Measurements from ENCODE around the gene MGMT. TPM values are rescaled to one million over a fixed set of nuclear protein-coding genes. Genes with fewer than 3 reads are reported as not detected.

MGMT gene
- total RNA-seq (2013): 17.7 TPM
- 10 to 100 TPM in 2 of 3 donors, 1 to 10 TPM in 1; 9.5 to 23.5 (median 17.5) TPM for polyA plus RNA-seq
- 7.9 and 10.2 TPM in 2 replicates for polyA minus RNA-seq
- 1.2 to 9.1 (median 7.3) reads per million in 11 experiments for total RNA-seq

DNA sequence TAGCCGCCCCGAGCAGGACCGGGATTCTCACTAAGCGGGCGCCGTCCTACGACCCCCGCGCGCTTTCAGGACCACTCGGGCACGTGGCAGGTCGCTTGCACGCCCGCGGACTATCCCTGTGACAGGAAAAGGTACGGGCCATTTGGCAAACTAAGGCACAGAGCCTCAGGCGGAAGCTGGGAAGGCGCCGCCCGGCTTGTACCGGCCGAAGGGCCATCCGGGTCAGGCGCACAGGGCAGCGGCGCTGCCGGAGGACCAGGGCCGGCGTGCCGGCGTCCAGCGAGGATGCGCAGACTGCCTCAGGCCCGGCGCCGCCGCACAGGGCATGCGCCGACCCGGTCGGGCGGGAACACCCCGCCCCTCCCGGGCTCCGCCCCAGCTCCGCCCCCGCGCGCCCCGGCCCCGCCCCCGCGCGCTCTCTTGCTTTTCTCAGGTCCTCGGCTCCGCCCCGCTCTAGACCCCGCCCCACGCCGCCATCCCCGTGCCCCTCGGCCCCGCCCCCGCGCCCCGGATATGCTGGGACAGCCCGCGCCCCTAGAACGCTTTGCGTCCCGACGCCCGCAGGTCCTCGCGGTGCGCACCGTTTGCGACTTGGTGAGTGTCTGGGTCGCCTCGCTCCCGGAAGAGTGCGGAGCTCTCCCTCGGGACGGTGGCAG is at the start of gene MGMT:
TSS of gene MGMT (plus strand) at position 539 of the 656 bp plus-strand sequence.
- DNase-seq: peak; percentile 82 to 87 (median 86)
- WGBS (ENCODE audit: insufficient coverage): 1% methylated on average over 85 of the region's 85 CpGs
- Histone ChIP-seq H3K36me3 (replicated peaks in 1 of 2; ENCODE audit: control insufficient read depth in 1 of 2, insufficient read depth in 2 of 2, low read length in 2 of 2) (peaks cover 0 to 10% of the 10 kb centered on the region in 2 donors), H3K27me3 (ENCODE audit: control insufficient read depth in 2 of 2, insufficient read depth in 2 of 2, low read length in 2 of 2) (no peaks in the 10 kb centered on the region), H3K9me3 (replicated peaks in 1 of 2; ENCODE audit: control insufficient read depth in 1 of 2, insufficient read depth in 1 of 2, low read length in 2 of 2) (no peaks in the 10 kb centered on the region), H3K4me3 (replicated peaks in 1 of 3; ENCODE audit: low read depth in 2 of 3, low read length in 3 of 3) (peak within 1 kb of the TSS; percentile 77 to 85 (median 80)), H3K4me1 (ENCODE audit: control insufficient read depth in 1 of 2, insufficient read depth in 2 of 2, low read length in 2 of 2) (peaks cover 12 to 18% of the 10 kb centered on the region in 2 donors), H4K20me1 (ENCODE audit: insufficient read depth, low read length) (no peaks in the 10 kb centered on the region), H3K79me2 (ENCODE audit: insufficient read depth, low read length) (no peaks in the 10 kb centered on the region), H3K27ac (ENCODE audit: low read depth in 1 of 2, low read length in 2 of 2) (peak within 1 kb of the TSS in 1 of 2 donors; percentile 70), H3K4me2 (replicated peaks; ENCODE audit: extremely low read depth, low read length, poor library complexity, severe bottlenecking) (peak within 1 kb of the TSS; percentile 84), H2AFZ (ENCODE audit: insufficient read depth, low read depth, low read length, poor library complexity, severe bottlenecking) (peak within 1 kb of the TSS; percentile 100), H3K9ac (ENCODE audit: insufficient read depth, low read length, poor library complexity, severe bottlenecking) (peak within 1 kb of the TSS; percentile 76)
- Mint-ChIP-seq H3K36me3 (peaks cover 3 to 5% of the 10 kb centered on the region in 2 donors), H3K27ac (peak within 1 kb of the TSS in 3 of 7 donors; percentile 37 to 85 (median 63)), H3K4me1 (peaks cover 6% of the 10 kb centered on the region), H3K4me3 (peak within 1 kb of the TSS; percentile 73 to 75), H3K27me3 (ENCODE audit: low read depth in 3 of 3) (peaks cover 0 to 6% (median 3%) of the 10 kb centered on the region in 3 donors), H3K9me3 (no peaks in the 10 kb centered on the region)
- intact Hi-C loops (cut with micrococcal nuclease): loop anchor here (10.0 kb wide), 3 partner anchors 648 to 1342 kb away; partner anchors contain the start of genes C10orf143 (in 1 of the 2), GLRX3 (in 1 of the 2) and MKI67 (in 1 of the 2)
- no peak for TF ChIP-seq CTCF (IDR thresholded peaks at IDR 0.05)

- no peak for TF ChIP-seq CTCF (IDR thresholded peaks at IDR 0.05)
- H3K9ac ChIP-seq (ENCODE audit: insufficient read depth, low read length, poor library complexity, severe bottlenecking): no peak overlapping the region
- no peak overlapping the region for H3K4me2 ChIP-seq (replicated peaks; ENCODE audit: extremely low read depth, low read length, poor library complexity, severe bottlenecking)
- WGBS (ENCODE audit: insufficient coverage): 97% methylated on average over 4 of the region's 9 CpGs
- H3K4me3 Mint-ChIP-seq: no peak overlapping the region
- no peak overlapping the region for H3K4me3 ChIP-seq (replicated peaks in 1 of 3; ENCODE audit: low read depth in 2 of 3, low read length in 3 of 3)
- no peak for DNase-seq
- H3K27ac Mint-ChIP-seq: no peak overlapping the region
- no peaks in the 10 kb centered on the region for H3K36me3 ChIP-seq (replicated peaks in 1 of 2; ENCODE audit: control insufficient read depth in 1 of 2, insufficient read depth in 2 of 2, low read length in 2 of 2)
- H3K9me3 ChIP-seq (replicated peaks in 1 of 2; ENCODE audit: control insufficient read depth in 1 of 2, insufficient read depth in 1 of 2, low read length in 2 of 2): no peaks in the 10 kb centered on the region
- H3K27ac ChIP-seq (ENCODE audit: low read depth in 1 of 2, low read length in 2 of 2): no peak overlapping the region
- no peaks in the 10 kb centered on the region for H3K79me2 ChIP-seq (ENCODE audit: insufficient read depth, low read length)
- peaks cover 3 to 10% (median 7%) of the 10 kb centered on the region in 3 donors for H3K27me3 Mint-ChIP-seq (ENCODE audit: low read depth in 3 of 3)
- H2AFZ ChIP-seq (ENCODE audit: insufficient read depth, low read depth, low read length, poor library complexity, severe bottlenecking): no peak overlapping the region
- no peaks in the 10 kb centered on the region for H3K4me1 Mint-ChIP-seq
- intact Hi-C loops (cut with micrococcal nuclease): no loop called here
- H3K9me3 Mint-ChIP-seq: peaks cover 0 to 1% (median 0%) of the 10 kb centered on the region in 7 donors
- H3K27me3 ChIP-seq (ENCODE audit: control insufficient read depth in 2 of 2, insufficient read depth in 2 of 2, low read length in 2 of 2): no peaks in the 10 kb centered on the region
- no peaks in the 10 kb centered on the region for H4K20me1 ChIP-seq (ENCODE audit: insufficient read depth, low read length)
- H3K4me1 ChIP-seq (ENCODE audit: control insufficient read depth in 1 of 2, insufficient read depth in 2 of 2, low read length in 2 of 2): no peaks in the 10 kb centered on the region
- no peaks in the 10 kb centered on the region for H3K36me3 Mint-ChIP-seq
Observed at GRCh38 chr10:129417870-129418269, 49.2 kb upstream of the MGMT start.

All from CD14-positive monocyte (primary cell).